WTC11 (cell line): ENCODE results near the gene USP20. TPM values are rescaled to one million over a fixed set of nuclear protein-coding genes. Genes with fewer than 3 reads are reported as not detected.
A peak's percentile ranks its signal among the peaks of the same experiment; 100 is the strongest.

Experiments used
- ATAC-seq: fragments of 200-7000 bp; cut with Tn5 transposase; 2 replicates; pipeline ENCODE4 v1.10.0; 2021; ENCODE audit warnings: mild to moderate bottlenecking, moderate library complexity
- CTCF ChIA-PET: fragments of 300-600 bp; sonication (Branson Sonifier 250); formaldehyde crosslinking; loops from one replicate; lab custom pipeline; 2021; ENCODE audit warnings: antibody characterized with exemption; lab: Charles Lee
- POLR2A ChIA-PET: fragments of 350-600 bp; sonication (Branson Sonifier 250); formaldehyde crosslinking; loops from one replicate; lab custom pipeline; 2021; ENCODE audit warnings: antibody characterized with exemption; lab: Charles Lee
- DNase-seq: peaks from one replicate; pipeline ENCODE4 v3.0.0; 2021; ENCODE audit warnings: low spot score
- H3K27ac Mint-ChIP-seq: 2 replicates; pipeline ENCODE4 v1.8.0; 2021; ENCODE audit warnings: mixed read lengths
- H3K27me3 Mint-ChIP-seq: 2 replicates; pipeline ENCODE4 v1.8.0; 2021; ENCODE audit warnings: low read depth, mild to moderate bottlenecking, moderate library complexity, mixed read lengths
- H3K36me3 Mint-ChIP-seq: 2 replicates; pipeline ENCODE4 v1.8.0; 2021; ENCODE audit warnings: mixed read lengths
- H3K4me1 Mint-ChIP-seq: 2 replicates; pipeline ENCODE4 v1.8.0; 2022; ENCODE audit warnings: mixed read lengths
- H3K4me3 Mint-ChIP-seq: 2 replicates; pipeline ENCODE4 v1.8.0; 2021; ENCODE audit warnings: mild to moderate bottlenecking, moderate library complexity, mixed read lengths
- H3K9me3 Mint-ChIP-seq: 2 replicates; pipeline ENCODE4 v1.8.0; 2021; ENCODE audit warnings: mixed read lengths
- ATF2 ChIP-seq: sonication (generic); formaldehyde crosslinking; IDR thresholded peaks from 2 replicates; pipeline ENCODE4 v1.8.1; 2022; ENCODE audit warnings: low read depth, missing genetic modification reagents, borderline replicate concordance
- ERG ChIP-seq: fragments of 250-450 bp; sonication (Bioruptor Pico); IDR thresholded peaks from 2 replicates; pipeline ENCODE4 v1.8.0; 2021; ENCODE audit warnings: mild to moderate bottlenecking
- FOXK1 ChIP-seq: sonication (generic); formaldehyde crosslinking; IDR thresholded peaks from 2 replicates; pipeline ENCODE4 v1.8.0; 2022; ENCODE audit warnings: mild to moderate bottlenecking, moderate library complexity, missing genetic modification reagents
- FOXP1 ChIP-seq: sonication (generic); formaldehyde crosslinking; IDR thresholded peaks from 2 replicates; pipeline ENCODE4 v1.8.0; 2022; ENCODE audit warnings: missing genetic modification reagents, mild to moderate bottlenecking, moderate library complexity, borderline replicate concordance
- HMGXB4 ChIP-seq: sonication (generic); formaldehyde crosslinking; IDR thresholded peaks from 2 replicates; pipeline ENCODE4 v1.8.1; 2023; ENCODE audit warnings: mild to moderate bottlenecking, moderate library complexity, missing genetic modification reagents
- MAX ChIP-seq: sonication (generic); formaldehyde crosslinking; IDR thresholded peaks from 2 replicates; pipeline ENCODE4 v1.8.0; 2022; ENCODE audit warnings: mild to moderate bottlenecking, missing genetic modification reagents
- NFATC4 ChIP-seq: fragments of 250-450 bp; sonication (Bioruptor Pico); IDR thresholded peaks from 2 replicates; pipeline ENCODE4 v1.9.0; 2021; ENCODE audit warnings: mild to moderate bottlenecking
- NR1H2 ChIP-seq: sonication (generic); formaldehyde crosslinking; IDR thresholded peaks from 2 replicates; pipeline ENCODE4 v1.9.0; 2021; ENCODE audit warnings: mild to moderate bottlenecking, moderate library complexity, missing genetic modification reagents
- SOX15 ChIP-seq: fragments of 250-450 bp; sonication (Bioruptor Pico); IDR thresholded peaks from 2 replicates; pipeline ENCODE4 v1.9.0; 2021; ENCODE audit warnings: mild to moderate bottlenecking
- SP1 ChIP-seq: sonication (generic); formaldehyde crosslinking; conservative IDR thresholded peaks from 2 replicates; pipeline ENCODE4 v1.8.1; 2022; ENCODE audit warnings: missing genetic modification reagents
- STAT6 ChIP-seq: sonication (generic); formaldehyde crosslinking; conservative IDR thresholded peaks from 2 replicates; pipeline ENCODE4 v1.8.1; 2023; ENCODE audit warnings: mild to moderate bottlenecking, low read depth, missing genetic modification reagents, moderate library complexity
- TCF7 ChIP-seq: sonication (generic); formaldehyde crosslinking; IDR thresholded peaks from 2 replicates; pipeline ENCODE4 v1.8.0; 2022; ENCODE audit warnings: mild to moderate bottlenecking, low read depth, missing genetic modification reagents, moderate library complexity
- ZBTB43 ChIP-seq: sonication (generic); formaldehyde crosslinking; IDR thresholded peaks from 2 replicates; pipeline ENCODE4 v1.8.1; 2023; ENCODE audit warnings: mild to moderate bottlenecking, missing genetic modification reagents
- ZMAT4 ChIP-seq: fragments of 250-450 bp; sonication (Bioruptor Pico); IDR thresholded peaks from 2 replicates; pipeline ENCODE4 v1.9.0; 2021; ENCODE audit warnings: mild to moderate bottlenecking
- ZNF138 ChIP-seq: sonication (generic); formaldehyde crosslinking; conservative IDR thresholded peaks from 2 replicates; pipeline ENCODE4 v1.8.1; 2022; ENCODE audit warnings: mild to moderate bottlenecking, moderate library complexity, missing genetic modification reagents
- total RNA-seq: library from RNA; stranded (reverse); gene quantifications from 3 replicates; pipeline ENCODE4 v1.2.3, GENCODE V29; 2021

The USP20 gene
- total RNA-seq, 1 experiment from 2014 or later, result 29.3 TPM

- TF ChIP-seq STAT6 (CRISPR knock-in tag) (no peak), SOX15 (CRISPR knock-in tag) (no peak), SP1 (CRISPR knock-in tag) (peak; percentile 67; the same call in 1 of the 2 replicates), ZBTB43 (CRISPR knock-in tag) (no peak), ATF2 (CRISPR knock-in tag) (no peak), ZMAT4 (CRISPR knock-in tag) (no peak), FOXK1 (CRISPR knock-in tag) (no peak), FOXP1 (no peak), ZNF138 (CRISPR knock-in tag) (no peak), TCF7 (CRISPR knock-in tag) (no peak), MAX (CRISPR knock-in tag) (peak; percentile 56; the same call in 1 of the 2 replicates), NR1H2 (no peak)
- TF ChIP-seq, all 79 proteins: peak for 3
These were observed 49.2 kb downstream of the USP20 start (continued) for GRCh38 chr9:129884220-129885017.

- H3K27ac Mint-ChIP-seq, result peak overlapping the region; percentile 88
- ChIA-PET CTCF (interaction anchor here (0.6 to 1.5 kb wide), 9 partner anchors 8 to 222 kb away, joined by 3 to 5 read pairs (median 3); no protein-coding TSS in a partner anchor), POLR2A (interaction anchor here (0.7 kb wide), 1 partner anchor 83 kb away, joined by 3 read pairs; no protein-coding TSS in a partner anchor)
- peak overlapping the region; percentile 63 for H3K4me3 Mint-ChIP-seq
- peak; percentile 31 for DNase-seq
- ATAC-seq, result peak; percentile 6
- no peaks in the 10 kb centered on the region for H3K27me3 Mint-ChIP-seq
- no peaks in the 10 kb centered on the region for H3K9me3 Mint-ChIP-seq
- H3K4me1 Mint-ChIP-seq, result peaks cover 57% of the 10 kb centered on the region
- TF ChIP-seq HMGXB4 (CRISPR knock-in tag) (0 out of 2 replicates have a peak, but pooled peaks have one; percentile 9), NFATC4 (no peak), ERG (CRISPR knock-in tag) (no peak), FOXP1 (peak; percentile 1; the same call in 1 of the 2 replicates)
- H3K36me3 Mint-ChIP-seq, result no peaks in the 10 kb centered on the region
These were observed 49.9 kb downstream of the USP20 start for GRCh38 chr9:129885018-129885669.
